Inflammatory macrophage (primary cell): Measurements from ENCODE around the gene OR8B12.

Source experiments
- DNase-seq, 2 donors: peaks; one replicate each; pipeline ENCODE4 v3.0.0-alpha.2; 2020 to 2022

Gene OR8B12

DNA sequence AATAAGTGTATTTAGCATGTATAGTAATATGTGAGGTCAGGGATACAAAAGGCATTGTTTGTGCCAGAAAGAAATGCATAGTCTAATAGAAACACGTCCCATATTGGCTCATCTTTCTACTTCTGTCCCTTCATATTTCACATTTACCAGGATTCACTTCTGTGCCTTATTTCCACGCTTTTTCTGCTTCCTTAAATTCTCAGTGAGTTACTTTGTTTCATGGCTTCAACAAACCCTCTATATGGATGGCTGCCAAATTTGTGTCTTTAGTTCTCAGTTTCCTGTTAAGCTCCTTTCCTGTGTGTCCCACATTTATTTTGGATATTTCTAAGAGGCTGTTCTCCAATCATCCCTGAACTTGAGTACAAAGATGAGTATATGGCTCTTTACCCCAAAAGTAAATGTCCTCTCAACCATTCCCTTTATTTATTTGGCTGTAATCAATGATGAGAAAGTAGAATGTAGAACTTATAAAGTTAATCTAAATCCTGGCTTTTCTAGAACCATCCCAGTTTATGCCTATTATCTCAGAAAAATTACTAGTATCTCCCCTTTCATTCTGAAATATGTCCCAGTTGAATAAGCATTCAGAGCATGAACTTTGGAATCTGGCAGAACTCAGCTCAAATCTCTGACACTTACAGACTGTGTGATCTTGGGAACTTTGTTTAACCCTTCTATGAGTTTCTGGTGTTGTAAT lies 23.5 kb downstream of the OR8B12 start:
- DNase-seq: peak in 1 of 2 donors; percentile 19

DNA sequence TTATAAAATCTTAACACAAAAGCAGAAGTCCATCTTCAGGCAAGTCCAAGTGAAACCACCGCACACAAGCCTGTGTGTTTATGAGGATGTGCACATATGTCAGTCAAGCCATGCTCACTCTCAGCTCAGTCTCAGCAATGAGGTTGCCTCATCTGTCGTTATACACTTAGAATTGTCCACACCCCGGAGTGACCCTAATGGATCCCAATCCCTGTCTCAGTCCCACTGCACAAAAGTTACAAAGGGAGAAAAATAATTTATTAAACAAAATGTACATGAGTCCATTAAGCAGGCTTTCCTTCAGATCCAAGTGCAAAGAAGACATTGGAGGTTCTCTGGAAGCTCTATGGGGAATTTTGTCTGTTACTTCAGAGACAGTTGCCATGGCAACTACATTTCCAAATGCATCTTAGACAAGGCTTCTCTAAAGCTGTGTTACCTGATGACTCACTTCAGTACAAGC lies 24.4 kb downstream of the OR8B12 start:
- DNase-seq: peak in 1 of 2 donors; percentile 50

DNA sequence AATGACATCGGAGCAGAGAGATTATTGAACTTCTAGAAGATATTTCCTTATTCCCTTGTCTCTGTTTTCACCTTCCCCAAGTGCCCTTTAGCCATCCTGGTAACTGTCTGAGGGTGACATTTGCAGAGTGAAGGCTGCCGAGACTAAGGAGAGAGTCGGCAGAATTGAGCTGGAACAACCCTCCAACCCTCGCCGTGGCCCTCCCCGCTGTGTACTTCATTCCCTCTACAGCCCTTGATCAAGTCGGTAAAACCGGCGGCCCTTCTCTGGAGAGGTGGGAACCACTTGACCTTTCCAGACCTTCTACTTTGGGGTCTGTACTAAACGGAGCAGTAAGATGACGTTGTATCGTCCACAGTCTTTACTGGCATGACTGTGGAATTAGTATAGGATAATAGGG lies 26.1 kb downstream of the OR8B12 start:
- no peak for DNase-seq

DNA sequence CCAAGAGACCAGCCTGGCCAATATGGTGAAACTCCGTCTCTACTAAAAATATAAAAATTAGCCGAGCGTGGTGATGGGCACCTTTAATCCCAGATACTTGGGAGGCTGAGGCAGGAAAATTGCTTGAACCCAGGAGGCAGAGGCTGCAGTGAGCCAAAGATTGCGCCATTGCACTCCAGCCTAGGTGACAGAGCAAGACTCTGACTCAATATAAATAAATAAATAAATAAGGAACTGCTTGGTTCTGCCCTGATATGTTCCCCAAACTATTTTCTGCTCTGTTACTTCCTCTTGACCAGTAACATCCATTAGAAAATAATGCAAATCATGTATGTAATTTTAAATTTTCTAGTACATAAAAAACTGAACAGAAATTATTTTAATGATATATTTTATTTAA lies 28.8 kb downstream of the OR8B12 start:
- peak; percentile 71 to 75 for DNase-seq

DNA sequence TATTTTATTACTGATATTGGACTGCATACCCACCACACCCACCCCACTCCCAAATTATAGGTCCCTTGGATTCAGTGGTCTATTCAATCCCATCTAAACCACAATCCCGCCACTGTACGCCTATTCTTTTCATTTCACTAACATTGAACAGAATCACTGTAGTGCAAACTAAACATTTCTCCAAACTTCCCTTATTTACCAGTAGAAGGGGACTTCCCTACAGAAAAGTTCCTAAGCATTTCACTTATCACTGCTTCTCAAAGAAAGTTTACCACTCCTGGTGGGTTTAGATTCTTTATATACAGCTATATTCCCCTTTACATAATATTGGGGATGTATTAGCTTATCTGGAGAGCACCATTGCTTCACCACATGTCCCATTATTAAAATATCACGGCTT lies 29.3 kb downstream of the OR8B12 start:
- DNase-seq: peak in 1 of 2 donors; percentile 39

DNA sequence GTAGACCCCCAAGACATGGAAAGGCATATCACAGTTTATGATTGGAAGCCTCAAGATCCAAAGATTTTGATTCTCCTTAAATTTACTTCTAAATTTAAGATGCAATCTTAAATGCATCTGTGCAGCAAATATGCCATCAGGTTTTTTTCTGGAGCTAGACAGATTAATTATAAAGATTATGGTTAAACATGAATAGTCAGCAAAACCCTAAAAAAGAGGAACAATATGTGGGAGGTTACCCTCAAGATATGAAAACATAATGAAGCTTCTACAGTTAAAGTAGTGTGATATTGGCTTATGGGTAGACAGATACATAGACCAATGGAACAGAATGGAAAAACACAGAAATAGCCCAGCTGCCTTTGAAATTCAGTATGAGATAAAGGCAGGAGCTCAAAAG lies 31.7 kb downstream of the OR8B12 start:
- DNase-seq: peak in 1 of 2 donors; percentile 28

DNA sequence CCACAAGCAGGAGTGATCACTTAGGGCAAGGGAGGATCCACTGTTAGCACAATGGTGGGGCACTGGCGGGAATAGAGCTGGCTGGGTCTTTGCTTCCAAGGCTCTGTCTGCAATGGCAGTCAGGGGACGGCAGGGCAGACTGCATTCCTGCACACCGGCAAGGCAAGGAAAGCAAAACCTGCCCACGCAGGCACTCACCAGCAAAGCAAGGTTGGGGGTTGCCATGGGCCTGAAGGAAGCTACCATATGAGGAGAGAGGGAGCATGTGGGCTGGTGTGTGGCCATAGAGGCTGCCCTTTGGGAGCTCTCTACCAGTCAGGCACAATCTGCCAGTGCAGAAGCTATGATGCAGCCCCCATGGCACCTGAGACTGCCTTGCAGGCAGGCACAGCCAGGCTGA lies 33.2 kb downstream of the OR8B12 start:
- DNase-seq: no peak

DNA sequence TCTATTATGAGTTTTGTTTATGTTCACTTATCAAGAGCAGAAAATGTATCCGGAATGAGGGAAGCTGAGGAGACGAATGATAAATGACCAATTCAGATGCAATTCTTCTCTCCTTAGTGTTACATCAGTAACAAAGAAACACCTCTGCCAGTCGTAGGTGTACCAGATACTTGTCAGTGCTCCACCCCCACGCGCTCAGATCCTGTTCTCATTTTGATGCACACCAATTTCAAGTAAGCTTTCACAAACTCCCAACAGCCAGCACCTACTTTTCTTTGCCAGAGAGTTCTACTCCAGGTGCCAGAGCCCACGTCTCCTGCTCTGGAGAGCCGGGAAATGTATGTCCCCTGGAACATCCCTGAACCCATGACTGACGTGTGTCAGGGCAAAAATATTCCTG lies 43.7 kb downstream of the OR8B12 start:
- no peak for DNase-seq

DNA sequence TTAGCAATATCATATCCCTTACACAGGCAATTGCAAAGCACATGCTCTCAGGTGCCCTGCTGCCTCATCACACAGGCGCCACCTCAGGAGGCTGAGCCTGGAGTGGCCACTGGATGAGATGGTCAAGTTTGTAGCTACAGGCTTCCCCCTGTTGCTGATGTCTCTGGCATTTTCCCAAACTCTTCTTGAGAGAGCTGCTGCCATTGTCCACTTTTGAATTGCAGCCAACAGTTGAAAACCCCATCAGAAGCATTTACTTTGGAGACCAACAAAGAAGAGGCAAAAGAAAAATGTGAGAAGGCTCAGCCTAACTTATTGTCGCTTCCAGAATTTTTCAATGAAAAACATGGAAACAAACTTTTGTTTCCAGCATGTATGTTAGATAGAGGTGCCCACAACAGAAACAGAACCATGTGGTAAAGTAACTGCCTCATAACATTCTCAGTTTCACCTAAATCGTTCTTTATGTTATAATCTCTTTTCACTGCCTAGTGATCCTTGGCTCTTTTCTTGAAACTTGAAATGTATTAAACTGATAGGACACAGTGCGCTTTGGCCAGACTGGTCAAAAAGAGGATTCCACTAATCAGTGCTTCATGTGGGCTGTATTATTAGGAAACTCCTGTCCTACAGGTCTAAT lies 50.3 kb downstream of the OR8B12 start:
- DNase-seq: no peak
